GM19238 (cell line): ENCODE data around the gene LHFPL2.

ENCODE experiments used
- DNase-seq: peaks from one replicate; pipeline ENCODE4 v3.0.0; 2011; ENCODE audit warnings: low spot score; ENCODE audit not compliant: insufficient read length

The LHFPL2 gene

DNA sequence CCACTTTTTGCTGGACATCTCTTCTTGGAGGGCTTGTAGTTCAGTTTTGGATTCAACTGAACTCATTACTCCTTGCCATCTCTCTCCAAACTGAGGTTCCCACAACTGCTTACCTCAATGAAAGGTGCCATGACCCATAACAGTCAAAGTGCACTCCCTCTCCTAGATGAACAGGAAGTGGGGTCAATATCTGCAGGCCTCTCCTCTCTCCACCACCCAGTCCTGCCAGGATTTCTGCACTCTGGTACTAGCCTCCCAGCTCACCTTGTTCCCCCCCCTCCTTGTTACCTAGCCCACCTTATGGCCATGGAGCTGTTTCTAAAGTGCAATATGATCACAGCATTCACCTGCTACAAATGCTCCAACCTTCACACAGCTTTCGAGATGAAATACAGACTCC lies 5.9 kb downstream of the LHFPL2 start:
- DNase-seq: no peak

DNA sequence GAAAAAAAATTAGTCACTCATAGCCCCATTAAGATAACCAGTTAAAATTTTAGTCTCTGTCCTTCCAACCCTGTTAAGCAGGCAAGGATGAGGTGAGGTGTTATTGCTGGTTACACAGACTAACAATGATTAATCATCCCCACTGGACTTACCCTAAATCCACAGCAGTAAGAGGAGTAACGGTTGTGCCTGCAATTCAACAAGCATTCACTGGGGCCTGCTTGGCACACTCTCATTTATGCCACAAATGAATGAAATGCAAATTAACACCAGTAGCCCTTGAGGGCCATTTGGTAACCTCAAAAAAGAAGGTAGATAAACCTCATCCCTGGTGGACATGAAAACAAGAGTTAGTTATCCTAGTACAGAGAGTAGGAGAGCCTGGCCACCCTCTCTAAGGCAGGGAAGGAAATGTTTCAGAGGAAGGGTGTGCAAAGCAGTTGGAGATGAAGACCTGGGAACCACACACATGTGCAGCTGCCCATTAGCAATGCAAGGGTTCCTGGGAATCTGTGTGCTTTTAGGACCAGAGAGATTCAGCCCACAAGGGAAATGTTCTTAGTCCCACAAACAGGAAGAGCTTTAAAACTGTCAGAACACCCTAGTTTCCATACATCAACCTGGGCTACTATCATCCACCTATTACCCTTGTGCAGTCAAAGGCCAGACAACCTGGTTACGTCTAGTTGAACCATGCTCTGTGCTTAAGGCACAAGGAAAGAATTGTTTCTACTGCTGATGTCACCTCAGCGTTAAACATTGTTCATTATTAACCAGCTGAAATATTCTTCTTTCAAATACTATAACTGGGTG lies 7.7 kb downstream of the LHFPL2 start:
- DNase-seq: no peak

DNA sequence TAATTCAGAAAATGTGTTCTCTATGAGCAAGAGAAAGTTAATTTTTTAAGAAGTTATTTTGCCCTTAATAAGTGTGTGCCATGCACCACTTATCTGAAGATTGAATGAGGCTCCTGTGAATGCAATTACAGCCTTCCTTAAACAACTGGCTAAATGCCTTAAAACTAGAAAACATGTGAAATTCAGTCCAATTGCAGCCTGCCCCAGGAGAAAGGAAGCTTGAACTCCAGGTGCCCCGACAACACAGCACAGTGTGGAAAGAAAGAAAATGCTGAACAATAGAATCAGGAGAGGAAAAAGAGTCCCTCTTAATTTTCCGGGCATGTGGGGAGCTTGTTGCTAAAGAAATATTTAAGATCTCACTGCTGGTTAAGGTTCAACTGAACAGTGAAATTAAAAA lies 8.8 kb downstream of the LHFPL2 start:
- DNase-seq: no peak

DNA sequence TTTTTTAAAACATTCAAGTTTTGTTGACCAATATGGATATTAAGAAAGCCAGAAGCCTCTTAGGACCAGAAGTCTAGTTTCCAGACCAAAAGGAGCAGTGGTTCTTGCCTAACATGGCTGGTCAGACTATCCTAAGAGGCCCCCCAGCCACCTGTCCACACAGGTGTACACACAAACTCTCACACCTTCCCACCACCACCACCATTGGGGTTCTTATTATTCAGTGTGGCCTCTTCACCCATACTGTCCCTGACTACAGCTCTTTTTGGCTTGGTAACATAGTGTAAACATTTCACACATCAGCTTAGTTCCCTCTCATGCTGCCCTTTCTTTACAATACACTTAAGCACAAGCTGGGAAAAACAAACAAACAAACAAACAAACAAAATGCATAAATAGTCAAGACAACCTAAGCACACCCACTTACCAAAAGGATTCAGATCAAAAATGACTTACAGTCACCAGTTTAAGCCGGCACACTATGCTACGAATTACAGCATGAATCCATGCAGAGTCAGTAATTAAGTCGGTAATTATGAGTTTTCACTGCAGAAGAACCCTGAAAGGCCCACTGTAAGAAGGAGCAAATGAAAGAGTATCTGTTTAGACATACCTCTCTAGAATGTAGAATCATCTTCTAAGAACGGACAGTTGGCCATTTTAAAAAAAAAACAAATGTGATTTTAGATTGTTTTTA lies 9.5 kb downstream of the LHFPL2 start:
- no peak for DNase-seq

DNA sequence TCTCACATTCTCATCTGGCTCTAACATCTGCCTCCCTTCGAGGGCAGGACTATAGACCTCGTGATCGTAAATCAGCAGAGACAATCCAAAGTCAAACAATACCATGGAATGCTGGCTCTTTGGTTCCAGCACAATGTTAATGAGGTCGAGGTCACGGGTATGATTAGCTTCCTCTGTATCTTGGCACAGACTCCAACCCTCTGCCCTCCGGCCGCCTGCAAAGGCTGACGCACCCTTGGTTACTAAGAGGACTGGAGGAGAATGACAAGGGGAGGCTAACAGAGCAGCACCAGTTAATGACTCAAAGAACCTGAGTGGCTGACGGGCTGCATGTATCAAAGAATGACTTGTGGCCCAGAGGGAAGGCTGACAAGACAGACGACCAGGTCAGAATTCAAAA lies 10.1 kb downstream of the LHFPL2 start:
- DNase-seq: no peak

DNA sequence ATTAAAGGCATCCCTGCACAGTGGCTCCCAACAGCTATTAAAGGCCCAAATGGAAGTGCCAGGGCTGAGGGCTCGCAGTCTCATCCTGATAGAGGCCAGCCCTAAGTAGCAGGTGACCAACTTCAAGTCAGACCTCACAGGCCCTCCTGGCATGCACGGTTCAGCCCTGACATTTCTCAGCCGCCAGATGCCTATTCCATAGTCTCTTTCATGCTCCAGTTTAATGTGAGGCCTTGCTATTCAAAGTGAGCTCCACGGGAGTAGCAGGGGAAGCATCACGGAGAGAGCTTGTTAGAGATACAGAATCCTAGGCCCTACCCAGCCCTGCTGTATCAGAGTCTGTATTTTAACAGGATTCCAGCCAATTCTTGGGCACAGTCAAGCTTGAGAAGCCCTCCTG lies 11.1 kb downstream of the LHFPL2 start:
- DNase-seq: no peak

DNA sequence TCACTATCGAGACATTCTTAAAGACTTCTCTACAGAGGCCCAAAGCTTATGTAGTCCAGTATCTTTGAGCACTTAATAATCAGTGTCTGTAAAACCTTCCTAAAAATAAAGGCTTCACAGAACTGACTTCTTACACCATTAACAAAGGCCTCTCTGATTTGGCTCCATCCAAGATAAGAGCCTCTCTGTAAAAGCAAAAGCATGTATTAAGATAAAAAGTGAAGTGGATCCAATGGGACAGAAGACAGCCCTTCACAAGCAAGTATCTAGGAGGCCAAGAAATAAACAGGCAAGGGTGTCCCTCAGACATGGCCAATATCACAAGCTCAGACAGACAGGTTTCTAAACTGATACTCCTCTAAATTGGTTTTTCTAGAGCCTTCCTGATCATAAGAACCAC lies 11.9 kb downstream of the LHFPL2 start:
- no peak for DNase-seq

DNA sequence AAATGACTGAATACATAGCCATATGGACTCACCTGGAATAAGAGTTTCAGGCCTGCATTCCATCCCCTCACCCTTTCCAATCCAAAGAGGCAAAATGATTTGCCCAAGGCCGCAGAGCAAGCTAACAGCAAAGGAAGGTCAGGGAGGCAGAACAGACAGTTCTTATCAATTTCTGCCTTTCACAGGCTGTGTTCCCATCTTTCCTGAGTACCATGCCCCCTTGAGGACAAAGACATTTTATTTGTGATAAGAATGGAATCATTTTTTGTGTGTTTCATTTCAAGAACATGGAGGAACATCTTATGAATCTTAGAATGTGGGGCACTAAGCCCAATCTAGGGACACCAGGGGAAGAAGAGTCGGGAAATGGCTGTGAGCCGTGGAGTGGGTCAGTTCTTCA lies 13.9 kb downstream of the LHFPL2 start:
- no peak for DNase-seq

DNA sequence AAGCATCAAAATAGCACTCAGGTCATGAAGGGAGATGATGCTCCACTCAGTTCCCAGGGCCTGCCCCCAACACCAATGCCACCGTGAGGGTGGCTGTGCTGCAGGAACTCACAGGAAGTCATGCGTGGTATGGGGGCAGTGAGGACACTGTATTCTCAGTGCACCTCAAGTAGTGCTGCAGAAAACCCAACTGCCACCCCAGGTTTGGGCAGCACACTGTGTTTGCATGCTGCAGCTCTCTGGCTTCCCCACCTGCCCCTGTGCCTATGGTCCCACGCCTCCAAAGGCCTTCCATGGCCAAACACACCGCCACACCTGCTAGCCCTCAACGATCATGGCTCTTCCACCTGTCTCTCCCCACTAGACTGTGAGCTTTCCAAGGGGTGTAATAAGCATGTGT lies 14.3 kb downstream of the LHFPL2 start:
- no peak for DNase-seq

DNA sequence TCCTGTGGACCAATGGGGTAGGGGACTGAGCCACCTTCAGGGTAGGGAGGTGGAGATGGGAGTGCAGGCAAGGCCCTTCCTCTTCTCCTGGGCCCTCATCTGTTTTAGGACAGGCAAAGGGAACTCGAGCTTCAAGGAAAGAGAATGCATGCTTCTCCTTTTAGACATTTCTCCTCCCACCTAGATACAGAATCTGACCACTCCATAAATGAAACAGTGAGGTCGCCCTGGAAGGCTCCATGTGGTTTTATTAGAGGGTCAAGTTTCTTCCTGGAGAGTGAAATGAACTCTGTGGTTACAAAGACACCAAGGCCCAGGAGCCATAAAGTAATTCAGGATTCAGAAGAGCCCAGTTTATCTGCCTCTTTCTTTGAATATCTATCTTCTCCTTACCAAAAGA lies 14.9 kb downstream of the LHFPL2 start:
- no peak for DNase-seq

DNA sequence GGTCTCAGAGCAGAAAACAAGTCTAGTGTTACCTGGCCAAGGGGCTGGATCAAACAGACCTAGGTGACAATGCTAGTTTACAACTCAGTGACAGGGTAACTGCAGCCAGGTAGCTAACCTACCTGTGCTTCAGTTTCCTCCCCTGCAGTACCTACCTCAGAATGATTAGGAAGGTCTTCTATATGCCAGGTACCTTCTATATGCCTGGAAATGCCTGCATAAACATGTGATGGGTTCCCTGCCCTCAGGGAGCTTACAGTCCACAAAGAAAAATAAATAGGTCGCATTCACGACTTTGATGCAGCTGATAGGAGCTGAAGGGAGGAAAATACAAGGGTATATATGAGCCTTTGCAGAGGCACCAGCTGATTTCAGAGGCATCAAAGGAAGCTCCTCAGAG lies 16.1 kb downstream of the LHFPL2 start:
- DNase-seq: no peak

DNA sequence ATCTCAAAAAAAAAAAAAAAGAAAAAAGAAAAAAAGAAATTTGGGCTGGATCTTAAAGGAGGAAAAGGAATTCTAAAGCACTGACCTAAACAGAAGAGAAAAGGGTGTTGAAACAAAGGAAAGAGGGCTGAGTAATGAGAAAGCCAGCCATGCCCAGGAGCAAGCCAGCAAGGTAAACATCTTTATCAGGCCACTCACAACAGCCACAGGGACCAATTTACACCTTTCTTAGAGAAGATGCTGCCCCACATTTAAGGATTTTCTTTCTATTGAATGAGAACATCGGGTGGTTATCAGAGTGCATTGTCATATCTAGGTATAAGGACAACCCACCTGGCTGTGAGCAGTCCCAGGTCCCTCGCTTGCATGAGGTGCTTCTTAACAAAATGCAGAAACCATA lies 16.6 kb downstream of the LHFPL2 start:
- no peak for DNase-seq

DNA sequence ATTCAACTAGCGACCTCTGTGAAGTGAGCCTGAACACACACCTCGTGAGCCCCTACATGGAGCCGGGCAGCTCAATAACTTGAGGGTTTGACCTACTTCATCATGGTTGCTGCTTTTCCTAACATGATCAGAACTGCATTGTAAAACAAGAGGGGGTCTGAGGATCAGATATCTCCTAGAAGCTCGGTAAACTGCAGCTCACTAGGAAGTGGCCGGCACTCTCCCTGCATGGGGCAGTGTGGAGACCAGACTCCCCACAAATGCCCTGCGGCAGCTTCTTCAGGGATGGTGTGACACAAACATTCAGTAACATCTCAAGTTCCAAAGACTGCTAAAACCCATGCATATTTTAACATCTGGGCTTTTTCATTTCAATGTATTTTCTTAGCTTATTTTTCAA lies 18.5 kb downstream of the LHFPL2 start:
- no peak for DNase-seq

DNA sequence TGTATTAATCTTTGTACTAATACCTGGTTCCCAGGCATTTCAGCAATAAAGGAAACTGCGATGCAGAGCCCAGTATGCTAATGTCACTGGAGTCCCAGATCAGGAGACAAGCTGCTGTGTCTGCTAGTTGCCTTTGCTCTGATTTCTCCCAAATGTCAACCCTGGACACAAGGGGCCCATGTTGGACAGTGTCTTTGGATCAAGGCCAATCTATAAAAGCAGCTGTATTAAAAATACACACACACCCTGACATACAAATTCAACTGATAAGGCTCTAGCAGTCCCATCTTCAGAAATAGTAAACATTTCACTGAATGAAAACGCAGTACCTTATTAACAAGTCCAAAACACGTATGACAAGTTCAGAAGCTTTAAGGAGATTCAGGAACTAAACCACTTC lies 18.9 kb downstream of the LHFPL2 start:
- DNase-seq: no peak

DNA sequence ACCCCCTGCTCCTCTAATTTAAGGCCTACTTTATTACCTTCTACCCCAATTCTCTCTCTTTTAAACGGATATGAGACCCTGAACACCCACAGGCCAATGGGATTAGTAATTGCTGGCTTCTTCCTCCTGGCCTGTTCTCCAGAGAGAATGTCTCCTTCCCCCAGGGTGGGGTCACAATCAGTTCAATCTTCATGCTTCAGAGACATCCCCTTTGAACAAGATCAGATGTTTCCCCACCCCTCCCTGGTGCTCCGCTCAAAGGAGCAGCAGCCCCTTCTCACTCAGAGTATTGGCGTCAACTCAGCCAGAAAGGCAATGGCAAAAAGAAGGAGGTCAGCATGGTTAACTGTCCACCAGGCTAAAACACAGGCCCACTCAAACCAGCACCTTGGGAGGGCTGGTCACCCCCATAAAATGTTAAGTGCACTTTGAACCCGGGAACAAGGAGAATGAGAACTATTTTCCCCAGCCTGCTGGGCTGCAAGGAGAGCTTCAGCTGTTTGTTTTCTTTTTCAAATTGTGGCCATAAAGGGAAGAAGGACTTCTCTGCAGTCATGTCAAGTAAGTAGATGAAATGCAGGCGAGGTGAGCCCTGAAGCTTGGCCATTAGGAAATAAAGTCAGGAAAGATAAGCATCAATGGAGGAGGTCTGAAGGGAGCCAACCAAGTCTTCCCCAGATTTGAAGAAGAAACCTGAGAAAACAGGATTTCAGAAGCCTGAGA lies 20.1 kb downstream of the LHFPL2 start:
- no peak for DNase-seq

DNA sequence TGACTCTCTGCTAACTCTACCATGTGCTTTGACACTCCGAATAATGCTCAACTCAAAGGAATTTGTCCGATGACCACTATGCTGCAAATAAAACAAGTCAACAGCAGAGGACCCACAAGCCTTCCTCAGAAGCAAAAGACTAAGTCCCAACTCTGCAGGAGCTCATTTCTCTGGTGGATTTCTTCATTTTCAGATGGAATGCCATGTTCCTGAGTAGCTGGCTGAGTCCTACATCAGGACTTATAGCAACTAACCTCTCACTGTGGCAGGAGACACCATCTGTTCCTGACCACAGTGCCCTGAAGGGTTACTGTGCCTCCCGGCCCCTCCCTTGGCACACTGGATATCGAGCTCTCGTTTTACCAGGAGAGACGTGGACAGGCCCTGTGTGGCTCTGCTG lies 20.8 kb downstream of the LHFPL2 start:
- DNase-seq: no peak

DNA sequence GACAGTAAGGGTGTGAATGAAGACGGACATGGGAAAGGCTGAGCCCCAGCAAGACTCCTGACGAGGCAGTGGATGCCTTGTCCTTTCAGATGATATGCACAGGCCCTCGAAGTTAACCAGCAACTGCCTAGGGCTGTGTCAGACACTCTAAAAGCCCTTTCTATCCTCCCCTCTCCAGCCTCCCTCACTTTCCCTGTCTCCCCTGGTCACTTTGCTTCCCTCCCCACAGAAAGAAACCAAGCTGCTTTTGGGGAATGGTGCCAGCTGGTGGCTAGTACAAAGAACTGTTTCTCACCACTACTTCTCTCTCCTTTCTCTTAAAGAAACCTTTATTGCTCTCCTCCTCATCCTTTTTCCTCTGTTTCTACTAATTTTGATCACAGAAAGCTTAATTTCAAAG lies 21.4 kb downstream of the LHFPL2 start:
- no peak for DNase-seq

DNA sequence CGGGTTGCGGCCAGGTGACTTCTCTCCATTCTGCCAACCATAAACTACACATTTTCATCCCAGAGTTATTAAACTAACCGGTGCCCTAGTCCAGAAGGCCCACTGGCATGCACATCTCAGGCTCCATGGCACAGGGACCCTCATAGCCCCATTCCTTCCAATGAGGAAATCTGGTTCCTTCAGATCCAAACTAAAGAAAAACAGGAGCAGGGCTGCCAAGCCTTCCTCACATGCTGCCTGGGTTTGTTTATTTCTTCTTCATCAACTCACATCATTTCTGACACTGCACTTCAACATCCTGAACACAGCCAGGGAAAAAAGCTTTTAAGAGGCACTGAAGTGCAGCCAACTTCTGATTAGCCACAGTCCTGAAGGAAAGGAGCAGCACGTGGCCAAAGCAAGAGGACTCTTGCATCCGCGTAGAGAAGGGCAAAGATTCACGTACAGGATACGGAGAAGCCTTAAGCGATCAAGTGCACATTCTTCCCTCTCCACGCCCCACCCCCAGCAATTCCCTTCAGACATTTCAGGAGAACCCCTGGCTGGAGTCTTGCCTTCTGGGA lies 22.5 kb downstream of the LHFPL2 start:
- DNase-seq: no peak

DNA sequence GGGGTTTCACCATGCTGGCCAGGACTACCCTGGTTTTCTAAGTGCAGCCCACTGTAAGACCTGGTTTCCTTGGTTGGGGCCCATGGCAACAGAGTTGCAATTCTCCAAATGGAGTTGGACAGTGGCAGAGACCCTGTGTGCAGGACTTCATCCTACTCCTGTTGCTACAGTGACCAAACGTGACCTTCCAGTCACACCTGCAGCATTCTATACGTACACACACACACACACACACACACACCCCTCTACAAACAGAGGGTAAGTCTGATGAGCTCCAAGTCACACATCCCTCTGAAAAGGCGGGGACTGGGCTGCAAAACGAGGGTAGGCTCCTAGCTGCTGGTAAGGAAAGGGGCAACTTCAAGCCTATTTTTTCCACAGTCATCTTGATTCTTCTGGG lies 23.6 kb downstream of the LHFPL2 start:
- no peak for DNase-seq

DNA sequence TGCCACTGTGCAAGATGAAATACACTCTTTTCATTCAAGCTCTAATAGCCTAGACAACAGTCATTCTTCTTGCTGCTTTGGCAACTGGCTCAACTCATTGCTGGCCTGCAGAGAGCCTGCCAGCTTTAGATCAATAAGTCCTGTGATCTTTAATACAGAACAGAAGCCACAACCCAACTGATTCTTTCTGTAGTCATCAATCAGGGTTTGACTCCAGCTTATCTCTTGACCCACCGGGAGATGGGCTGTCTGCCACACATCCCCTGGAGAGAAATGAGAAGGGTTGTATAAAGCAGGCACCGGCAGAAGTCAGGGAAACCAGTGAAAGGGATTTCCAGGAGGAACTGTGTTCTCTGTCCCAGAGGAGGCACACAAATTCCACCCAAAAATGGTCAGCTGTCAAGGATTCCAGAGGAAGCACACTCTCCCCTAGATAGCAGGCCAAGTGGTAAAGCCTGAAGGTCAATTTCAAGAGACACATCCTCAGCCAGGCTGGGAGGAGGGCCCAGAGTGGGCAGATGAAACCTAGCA lies 24.5 kb downstream of the LHFPL2 start:
- no peak for DNase-seq

DNA sequence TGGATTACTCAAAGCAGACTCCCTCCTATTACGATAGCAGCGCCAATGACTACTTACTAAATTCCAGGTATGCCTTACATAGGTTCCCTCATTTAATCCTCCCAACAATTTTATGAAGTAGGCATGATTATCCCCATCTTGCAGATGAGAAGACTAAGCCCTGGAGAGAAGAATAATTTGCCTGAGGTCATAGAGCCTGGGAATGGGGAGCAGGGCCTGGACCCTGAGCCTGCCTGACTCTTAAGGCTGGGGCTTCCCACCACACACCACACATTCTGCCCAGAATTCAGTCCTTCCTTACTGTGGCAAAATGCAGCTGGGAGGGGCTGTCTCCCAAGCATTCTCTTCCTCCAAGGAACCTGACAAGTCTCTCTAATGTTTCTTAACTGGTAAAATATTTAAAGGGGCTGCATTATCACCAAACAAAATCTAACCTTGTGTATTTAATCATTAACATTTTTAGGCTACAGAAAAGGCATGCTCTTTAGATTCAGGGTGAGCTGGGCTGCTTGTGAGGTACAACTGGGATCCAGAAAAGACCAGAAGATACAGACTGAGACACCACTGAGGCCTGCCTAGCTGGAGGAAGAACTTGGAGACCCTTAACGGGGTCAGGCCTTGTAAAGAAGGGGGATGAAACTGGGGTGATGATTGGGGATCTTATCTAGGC lies 26.1 kb downstream of the LHFPL2 start:
- no peak for DNase-seq
